Neural cell (in vitro differentiated cells): ENCODE data around the gene TTN.

Experiments
- EP300 ChIP-seq: fragments of 450-650 bp; conservative IDR thresholded peaks from 2 replicates; pipeline ENCODE4 v1.6.1; 2014; ENCODE audit warnings: antibody characterized with exemption, mild to moderate bottlenecking, moderate library complexity; ENCODE audit not compliant: poor library complexity, severe bottlenecking
- EZH2 ChIP-seq: fragments of 200-600, 300-800 bp; shearing (Covaris generic), sonication (generic); IDR thresholded peaks from 2 replicates; pipeline ENCODE4 v1.6.1; 2014; ENCODE audit warnings: antibody characterized with exemption, low read length, borderline replicate concordance, mild to moderate bottlenecking; ENCODE audit not compliant: insufficient read depth, poor library complexity, severe bottlenecking
- POLR2AphosphoS5 ChIP-seq: IDR thresholded peaks from 2 replicates; pipeline ENCODE4 v1.6.1; 2012
- RAD21 ChIP-seq: fragments of 450-650 bp; conservative IDR thresholded peaks from 2 replicates; pipeline ENCODE4 v1.6.1; 2014; ENCODE audit warnings: antibody characterized with exemption, mild to moderate bottlenecking, moderate library complexity
- TF ChIP-seq, protein P1 (sequence below): fragments of 450-650 bp; IDR thresholded peaks from 2 replicates; pipeline ENCODE4 v1.5.1; 2014; ENCODE audit warnings: antibody characterized with exemption, mild to moderate bottlenecking, moderate library complexity; ENCODE audit not compliant: poor library complexity, severe bottlenecking
- TF ChIP-seq, protein P2 (sequence below): IDR thresholded peaks from 2 replicates; pipeline ENCODE4 v1.6.1; 2012; ENCODE audit warnings: borderline replicate concordance

DNA sequence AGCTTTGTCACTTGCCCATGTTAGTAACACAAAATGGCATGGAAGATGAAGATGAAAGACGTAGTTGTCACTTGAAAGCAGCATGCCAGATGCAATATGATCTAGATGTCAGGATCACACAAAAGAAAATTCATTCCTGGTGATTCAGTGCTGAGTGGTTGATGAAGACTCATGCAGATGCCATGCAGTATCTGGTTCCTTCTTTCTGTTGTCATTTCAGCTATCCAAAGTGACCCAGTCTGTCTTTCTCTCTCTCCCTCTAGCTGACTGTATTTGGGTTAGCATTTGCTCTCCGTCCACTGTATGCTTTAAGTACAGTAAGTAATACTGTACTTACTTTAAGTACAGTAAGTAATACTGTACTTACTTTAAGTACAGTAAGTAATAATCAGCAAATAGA is 50.4 kb downstream of the TTN start:
- TF ChIP-seq, protein P1, sequence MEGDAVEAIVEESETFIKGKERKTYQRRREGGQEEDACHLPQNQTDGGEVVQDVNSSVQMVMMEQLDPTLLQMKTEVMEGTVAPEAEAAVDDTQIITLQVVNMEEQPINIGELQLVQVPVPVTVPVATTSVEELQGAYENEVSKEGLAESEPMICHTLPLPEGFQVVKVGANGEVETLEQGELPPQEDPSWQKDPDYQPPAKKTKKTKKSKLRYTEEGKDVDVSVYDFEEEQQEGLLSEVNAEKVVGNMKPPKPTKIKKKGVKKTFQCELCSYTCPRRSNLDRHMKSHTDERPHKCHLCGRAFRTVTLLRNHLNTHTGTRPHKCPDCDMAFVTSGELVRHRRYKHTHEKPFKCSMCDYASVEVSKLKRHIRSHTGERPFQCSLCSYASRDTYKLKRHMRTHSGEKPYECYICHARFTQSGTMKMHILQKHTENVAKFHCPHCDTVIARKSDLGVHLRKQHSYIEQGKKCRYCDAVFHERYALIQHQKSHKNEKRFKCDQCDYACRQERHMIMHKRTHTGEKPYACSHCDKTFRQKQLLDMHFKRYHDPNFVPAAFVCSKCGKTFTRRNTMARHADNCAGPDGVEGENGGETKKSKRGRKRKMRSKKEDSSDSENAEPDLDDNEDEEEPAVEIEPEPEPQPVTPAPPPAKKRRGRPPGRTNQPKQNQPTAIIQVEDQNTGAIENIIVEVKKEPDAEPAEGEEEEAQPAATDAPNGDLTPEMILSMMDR = no peak
- TF ChIP-seq RAD21 (no peak), EZH2 (no peak), EP300 (peak; percentile 67), POLR2AphosphoS5 (no peak)
- TF ChIP-seq, protein P2, sequence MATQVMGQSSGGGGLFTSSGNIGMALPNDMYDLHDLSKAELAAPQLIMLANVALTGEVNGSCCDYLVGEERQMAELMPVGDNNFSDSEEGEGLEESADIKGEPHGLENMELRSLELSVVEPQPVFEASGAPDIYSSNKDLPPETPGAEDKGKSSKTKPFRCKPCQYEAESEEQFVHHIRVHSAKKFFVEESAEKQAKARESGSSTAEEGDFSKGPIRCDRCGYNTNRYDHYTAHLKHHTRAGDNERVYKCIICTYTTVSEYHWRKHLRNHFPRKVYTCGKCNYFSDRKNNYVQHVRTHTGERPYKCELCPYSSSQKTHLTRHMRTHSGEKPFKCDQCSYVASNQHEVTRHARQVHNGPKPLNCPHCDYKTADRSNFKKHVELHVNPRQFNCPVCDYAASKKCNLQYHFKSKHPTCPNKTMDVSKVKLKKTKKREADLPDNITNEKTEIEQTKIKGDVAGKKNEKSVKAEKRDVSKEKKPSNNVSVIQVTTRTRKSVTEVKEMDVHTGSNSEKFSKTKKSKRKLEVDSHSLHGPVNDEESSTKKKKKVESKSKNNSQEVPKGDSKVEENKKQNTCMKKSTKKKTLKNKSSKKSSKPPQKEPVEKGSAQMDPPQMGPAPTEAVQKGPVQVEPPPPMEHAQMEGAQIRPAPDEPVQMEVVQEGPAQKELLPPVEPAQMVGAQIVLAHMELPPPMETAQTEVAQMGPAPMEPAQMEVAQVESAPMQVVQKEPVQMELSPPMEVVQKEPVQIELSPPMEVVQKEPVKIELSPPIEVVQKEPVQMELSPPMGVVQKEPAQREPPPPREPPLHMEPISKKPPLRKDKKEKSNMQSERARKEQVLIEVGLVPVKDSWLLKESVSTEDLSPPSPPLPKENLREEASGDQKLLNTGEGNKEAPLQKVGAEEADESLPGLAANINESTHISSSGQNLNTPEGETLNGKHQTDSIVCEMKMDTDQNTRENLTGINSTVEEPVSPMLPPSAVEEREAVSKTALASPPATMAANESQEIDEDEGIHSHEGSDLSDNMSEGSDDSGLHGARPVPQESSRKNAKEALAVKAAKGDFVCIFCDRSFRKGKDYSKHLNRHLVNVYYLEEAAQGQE = no peak
